ENCODE measurements around the gene WDR26.
"Not testable (repeated sequence)": the region's sequence is repeated elsewhere in the genome, so short reads cannot be mapped to it uniquely, and the experiment has no call there.

Gene WDR26

DNA sequence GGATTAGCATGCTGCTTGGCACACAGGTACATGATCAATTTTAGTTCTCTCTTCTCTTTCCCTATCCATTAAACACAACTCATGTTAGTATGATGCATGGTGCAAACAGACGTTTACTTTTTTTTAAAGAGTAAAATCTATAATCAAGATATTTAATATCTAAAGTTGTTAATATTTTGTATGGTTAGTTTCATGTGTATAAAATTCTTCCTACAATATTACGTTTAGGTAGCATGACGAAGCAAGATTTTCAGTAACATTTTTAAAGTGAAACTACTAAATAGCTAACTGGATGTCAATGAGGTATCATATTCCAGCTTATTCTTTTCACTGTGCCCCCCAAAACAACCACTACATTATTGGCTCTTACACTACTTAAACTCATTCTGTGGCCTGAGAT, 41.3 kb downstream of the WDR26 start:
- no peak for DNase-seq (ENCODE audit: low read depth in 3 of 3)

DNA sequence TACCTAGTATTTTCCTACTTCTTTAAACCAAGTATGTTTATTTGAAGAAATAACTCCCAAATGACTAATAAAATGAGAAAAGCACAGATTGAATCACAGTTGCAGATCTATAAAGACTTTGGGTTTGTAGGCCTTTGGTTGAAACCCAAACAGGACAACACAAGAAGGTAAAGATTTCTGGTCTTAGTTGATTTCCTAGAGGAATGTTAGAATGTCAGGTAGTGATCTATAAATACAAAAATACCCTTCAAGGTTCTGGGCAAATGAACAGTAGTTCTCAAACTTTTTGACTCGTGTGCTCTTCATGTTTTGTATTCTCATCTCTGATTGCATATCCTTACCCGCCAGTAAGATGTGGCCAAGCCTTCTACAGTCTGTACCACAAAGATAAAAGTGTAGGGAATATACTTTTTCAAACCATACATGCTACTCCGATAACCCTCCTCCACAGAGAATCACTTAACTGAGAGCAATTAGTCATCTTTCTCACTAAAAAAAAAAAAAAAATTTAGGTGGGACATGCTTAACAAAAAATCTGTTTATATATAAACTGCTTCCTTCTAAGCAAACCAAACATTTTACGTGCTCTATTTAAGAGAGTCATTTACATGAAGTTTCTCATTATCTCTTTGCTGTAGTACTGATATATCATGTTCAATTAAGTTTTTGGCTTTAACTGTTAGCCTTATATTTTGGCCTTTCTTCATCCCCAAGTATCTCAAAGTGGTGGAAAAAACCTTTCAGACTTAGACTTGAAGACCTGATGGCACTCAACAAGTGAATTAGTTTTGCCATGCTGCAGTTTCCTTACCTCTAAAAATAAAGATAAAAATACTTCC, 42.0 kb downstream of the WDR26 start:
- no peak for DNase-seq (ENCODE audit: low read depth in 3 of 3)

DNA sequence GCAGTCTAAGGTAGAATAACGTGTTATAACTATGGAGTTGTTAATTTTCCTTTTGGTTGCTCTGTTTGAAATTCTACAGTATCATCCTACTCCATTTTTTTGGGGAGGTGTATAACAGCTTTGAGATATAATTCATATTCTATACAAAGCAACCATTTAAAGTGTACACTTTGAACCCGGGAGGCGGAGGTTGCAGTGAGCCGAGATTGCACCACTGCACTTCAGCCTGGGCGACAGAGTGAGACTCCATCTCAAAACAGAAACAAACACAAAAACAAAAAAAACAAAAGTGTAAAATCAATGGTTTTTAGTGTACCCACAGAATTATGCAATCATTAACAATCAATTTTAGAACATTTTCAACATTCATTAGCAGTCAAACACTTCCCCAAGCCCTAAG, 44.1 kb downstream of the WDR26 start:
- no peak for DNase-seq (ENCODE audit: low read depth in 3 of 3)

DNA sequence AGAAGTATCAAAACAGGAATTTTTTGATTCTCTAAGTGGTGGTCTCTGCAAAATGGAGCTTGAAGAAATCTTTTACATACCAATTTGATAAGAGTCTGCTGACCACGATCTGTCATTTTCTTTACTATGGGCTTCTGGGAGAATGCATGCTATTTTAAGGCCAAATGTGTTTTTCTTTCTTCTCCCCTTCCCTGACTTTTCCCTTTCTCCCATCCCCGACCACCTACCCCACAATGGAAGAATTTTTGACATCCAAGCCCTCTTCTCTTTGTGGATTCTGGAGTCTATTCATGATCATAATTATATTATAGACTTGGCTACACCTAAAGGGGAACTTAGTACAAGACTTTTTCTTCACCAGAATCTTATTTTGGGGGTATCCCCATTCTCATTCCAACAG, 46.7 kb downstream of the WDR26 start:
- DNase-seq (ENCODE audit: low read depth in 3 of 3), result no peak

DNA sequence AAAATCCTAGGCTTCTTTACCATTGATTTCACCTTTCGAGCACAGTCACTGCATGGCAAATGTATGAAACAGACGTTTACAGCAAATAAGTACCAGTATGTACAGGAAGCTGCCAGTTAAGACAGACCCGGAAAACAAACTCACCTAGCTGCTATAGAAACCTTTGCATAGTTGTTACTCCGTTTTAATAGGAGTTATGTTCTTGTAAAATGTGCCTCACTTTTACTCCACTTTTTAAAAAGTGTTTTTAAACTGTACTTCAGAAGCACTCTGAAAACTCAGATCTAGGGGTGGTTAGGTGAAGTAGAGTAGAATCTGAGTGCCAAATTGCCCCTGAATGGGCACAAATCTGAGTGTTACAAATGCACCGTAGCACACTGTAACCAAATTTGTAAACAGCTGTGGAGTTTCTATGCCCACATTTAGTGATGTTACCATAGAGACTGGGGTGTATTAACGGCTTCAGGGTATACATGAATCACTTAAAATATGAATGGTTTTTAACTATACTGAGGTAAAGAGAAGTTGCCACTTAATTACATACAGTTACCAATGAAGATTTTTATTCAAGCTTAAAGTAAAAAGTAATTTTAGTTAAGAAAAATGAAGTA, 47.2 kb downstream of the WDR26 start:
- no peak for DNase-seq (ENCODE audit: low read depth in 3 of 3)

DNA sequence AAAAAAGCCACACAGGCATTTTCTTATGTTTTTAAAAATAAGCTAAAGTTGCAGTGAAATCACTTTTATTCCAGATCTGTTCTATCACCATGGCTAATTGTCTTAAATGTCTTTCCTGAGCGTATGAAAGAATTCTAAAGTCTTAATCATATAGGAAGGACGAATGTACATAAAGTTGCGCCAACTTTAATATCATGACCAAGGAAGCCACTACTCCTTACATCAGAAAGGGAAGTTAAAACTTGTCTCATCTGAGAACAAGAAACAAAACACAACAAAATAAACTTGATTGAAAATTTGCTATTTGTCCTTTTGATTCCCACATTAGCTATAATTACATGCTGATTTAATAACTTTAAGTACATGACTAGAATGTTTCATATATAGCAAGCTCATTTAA, 51.4 kb downstream of the WDR26 start:
- DNase-seq (ENCODE audit: low read depth in 3 of 3), result no peak

DNA sequence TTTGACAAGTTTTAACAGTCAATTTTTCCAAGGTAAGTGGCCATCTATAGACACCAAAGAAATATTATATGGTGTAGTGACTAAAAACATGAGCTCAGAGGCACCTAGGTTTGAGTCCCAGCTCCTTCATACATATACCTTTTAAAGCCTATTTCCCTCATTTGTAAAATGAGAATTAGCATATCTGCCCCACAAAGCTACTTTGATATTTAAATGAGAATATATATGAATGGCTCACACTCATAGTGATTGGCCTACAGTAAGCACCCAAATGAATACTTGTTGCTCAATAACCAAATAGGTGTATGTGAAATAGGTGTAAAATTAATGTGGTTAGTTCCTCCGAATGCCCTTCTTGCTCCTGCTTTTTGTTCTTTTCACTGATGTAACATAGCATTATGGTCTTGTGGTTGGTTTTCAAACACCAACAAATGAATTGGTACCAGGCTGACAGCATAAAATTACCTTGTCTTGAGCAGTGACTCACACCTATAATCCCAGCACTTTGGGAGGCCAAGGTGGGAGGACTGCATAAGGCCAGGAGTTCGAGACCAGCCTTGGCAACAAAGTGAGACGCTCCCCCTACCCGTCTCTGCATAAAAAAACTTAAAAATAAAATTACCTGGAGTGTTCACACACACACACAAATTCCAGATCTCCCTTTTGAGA, 52.6 kb downstream of the WDR26 start:
- no peak for DNase-seq (ENCODE audit: low read depth in 3 of 3)

DNA sequence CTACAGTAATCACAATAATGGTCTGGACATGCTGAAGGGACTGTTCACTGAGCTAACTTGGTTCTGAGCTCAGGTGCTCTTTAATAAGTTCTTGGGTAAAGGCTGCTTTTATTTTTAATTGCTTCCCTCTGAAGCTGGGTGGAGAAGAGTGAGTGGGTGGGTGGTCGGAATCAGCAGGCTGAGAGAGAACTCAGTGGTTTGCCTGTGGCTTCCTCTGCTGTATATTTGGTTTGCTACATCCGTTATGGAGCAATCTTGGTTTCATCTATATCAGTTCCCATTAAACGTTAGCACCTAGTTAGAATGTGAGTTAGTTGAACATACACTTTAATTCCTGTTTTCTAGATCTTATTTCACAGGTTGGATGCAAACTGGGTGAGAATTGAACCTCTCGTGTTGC, 54.6 kb downstream of the WDR26 start:
- peak in 2 of 3 experiments; percentile 24 to 55 for DNase-seq (ENCODE audit: low read depth in 3 of 3)

DNA sequence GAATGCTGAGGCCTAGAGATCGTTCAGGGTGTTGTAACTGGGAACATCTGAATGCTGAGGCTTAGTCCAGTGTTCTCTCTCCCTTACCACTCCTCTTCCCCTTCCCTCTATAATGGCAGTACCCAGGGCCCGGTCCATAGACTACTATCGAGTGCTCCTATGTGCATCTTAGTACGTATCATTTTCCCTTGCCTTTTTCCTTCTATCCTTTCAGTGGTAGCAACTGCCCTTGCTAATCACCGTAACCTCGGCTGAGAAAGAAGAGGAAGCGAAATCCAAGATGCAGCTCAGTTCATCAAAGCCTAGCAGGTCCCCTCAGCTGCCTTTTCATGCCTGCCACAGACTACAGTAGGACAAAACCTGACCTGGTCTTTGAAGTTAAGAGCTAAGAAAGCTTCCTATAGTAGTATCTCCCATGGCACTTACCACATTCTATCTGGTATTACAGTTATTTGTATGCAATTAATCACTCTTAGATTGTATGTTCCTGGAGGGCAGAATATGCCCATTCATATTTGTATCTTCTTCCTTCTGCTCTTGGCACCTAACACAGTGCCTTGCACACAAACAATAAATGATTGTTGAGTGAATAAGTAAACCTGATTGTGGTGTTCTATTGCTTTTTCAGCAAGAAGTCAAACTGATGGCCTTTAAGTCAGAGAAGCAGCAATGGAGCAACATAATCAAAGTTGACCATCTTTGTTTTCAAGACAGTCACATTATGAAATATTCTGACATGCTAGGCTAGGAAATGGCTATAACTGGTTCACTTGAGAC, 55.6 kb downstream of the WDR26 start:
- no peak for DNase-seq (ENCODE audit: low read depth in 3 of 3)

DNA sequence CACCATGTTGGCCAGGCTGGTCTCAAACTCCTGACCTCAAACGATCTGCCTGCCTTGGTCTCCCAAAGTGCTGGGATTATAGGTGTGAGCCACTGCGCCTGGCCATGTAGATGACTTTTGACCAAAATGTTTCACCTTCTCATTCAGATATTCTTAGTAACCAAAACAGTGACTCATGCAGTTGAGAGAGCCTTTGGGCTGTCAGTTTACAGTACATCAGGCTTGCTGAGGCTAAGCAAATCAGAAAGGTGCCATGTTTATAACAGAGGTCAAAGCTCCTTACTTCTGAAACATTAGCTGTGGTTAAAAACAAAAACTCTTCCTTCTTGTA, 57.0 kb downstream of the WDR26 start:
- peak in 1 of 3 experiments; percentile 32 for DNase-seq (ENCODE audit: low read depth in 3 of 3)

DNA sequence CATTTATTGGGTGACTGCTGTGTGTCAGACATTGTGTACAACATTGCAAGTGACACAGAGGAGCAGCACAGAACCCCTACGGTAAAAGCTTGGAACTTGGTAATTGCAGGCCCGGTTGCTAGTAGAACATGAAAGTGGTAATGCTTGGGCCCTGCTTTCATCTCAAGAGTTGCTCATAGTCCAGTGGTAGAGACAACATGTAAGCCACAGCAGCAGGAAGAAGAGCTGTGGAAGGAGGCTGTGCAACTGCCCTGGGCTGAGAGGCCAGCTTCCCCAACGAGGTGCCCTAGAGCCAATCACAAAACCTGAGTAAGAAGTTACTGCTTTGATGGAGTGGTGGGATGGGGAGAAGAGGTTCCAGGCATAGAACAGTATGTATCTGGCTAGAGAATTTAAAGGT, 59.5 kb downstream of the WDR26 start:
- DNase-seq (ENCODE audit: low read depth in 3 of 3), result no peak

DNA sequence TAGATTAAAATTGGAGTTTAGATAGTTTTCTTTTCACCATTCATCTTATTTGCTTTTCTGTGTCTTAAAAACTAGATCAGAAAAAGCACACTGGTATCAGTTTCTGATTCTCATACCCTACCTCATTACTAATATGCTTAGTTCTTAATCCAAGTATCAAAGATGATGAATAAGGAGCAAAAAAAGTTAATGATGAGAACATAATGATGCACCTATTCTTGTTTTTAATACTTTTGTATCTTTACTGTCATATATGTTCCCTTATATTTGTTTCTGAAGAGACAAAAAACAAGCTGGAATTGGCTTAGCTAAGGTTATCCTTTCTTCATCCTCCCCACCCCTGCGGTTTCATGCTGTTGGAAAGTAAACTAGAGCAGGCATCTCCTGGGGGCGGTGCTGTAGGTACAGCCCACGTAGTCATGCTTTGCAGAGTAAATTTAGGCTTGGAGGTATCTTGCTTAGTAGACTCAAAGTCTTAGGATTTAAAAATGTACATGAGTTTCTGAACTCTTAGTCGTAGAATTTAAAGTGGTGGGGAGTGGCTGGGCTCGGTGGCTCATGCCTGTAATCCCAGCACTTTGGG, 61.5 kb downstream of the WDR26 start:
- no peak for DNase-seq (ENCODE audit: low read depth in 3 of 3)

DNA sequence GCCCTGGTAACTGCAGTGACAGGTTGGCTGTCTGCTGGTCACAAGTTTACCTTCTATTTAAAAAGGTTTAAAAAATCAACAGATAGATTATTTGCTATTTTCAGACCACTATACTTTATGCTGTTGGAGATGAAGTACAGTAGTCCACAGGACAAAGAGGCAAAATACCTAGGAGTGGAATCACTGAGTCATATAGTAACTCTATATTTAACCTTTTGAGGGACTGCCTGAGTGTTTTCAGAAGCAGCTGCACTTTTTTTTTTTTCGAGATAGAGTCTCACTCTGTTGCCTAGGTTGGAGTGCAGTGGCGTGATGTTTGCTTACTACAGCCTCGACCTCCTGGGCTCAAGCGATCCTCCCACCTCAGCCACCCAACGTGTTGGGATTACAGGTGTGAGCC, 66.2 kb downstream of the WDR26 start:
- DNase-seq (ENCODE audit: low read depth in 3 of 3), result no peak

DNA sequence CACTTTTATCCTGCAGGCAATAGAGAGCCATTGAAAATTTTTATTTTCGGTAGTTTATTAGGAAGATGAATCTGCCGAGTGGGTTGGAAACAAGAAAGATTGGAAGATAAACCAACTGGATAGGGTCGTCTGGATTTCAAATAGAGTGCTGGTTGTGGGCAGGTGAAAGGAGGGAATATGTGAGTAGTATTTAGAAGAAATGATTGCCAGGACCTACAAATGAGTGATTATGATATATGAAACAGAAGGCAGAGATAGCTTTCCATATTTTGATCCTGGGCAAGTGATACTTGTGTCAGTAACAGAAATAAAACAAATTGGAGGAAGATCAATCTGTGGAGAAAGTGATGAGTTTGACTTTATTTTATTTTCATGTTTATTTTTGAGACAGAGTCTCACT, 75.4 kb downstream of the WDR26 start:
- no peak for DNase-seq (ENCODE audit: low read depth in 3 of 3)

DNA sequence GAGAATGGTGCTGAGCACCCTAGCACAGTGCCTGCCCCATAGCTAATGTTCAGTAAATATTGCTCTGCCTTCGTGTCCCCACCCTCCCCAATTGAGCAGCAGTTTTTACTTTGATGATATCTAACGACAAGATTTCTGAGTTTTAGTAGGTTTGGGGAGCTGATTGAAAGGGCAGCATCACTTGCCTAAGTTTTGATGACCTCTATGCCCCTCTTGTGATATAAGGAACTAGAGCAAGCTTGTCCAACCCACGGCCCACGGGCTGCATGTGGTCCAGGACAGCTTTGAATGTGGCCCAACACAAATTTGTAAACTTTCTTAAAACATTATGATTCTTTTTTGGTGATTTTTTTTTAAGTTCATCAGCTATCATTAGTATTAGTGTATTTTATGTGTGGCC, 76.4 kb downstream of the WDR26 start:
- DNase-seq (ENCODE audit: low read depth in 3 of 3), result no peak

DNA sequence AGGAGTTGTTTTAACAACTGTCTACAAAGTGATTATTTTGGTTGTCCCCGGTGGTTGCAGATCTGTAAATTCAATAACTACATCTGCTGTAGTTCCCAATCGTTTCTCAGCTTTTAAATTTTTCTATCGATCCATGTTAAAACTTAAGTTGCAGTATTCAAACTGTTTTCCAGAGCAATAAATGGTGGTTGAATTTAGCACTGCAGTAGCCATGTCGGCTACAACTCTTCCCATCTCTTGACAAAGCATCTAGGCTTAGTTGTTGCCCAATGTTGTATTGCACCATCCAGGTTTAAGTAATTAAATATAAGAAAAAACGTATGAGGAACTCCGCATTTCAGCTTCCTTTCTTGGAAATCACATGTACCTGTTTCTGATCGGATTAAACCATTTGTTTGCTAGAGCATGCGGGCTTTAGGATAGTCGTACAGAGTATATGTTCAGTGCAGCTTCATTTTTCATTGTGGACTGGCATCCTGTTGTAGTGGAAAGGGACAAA, 76.9 kb downstream of the WDR26 start:
- DNase-seq (ENCODE audit: low read depth in 3 of 3), result no peak

DNA sequence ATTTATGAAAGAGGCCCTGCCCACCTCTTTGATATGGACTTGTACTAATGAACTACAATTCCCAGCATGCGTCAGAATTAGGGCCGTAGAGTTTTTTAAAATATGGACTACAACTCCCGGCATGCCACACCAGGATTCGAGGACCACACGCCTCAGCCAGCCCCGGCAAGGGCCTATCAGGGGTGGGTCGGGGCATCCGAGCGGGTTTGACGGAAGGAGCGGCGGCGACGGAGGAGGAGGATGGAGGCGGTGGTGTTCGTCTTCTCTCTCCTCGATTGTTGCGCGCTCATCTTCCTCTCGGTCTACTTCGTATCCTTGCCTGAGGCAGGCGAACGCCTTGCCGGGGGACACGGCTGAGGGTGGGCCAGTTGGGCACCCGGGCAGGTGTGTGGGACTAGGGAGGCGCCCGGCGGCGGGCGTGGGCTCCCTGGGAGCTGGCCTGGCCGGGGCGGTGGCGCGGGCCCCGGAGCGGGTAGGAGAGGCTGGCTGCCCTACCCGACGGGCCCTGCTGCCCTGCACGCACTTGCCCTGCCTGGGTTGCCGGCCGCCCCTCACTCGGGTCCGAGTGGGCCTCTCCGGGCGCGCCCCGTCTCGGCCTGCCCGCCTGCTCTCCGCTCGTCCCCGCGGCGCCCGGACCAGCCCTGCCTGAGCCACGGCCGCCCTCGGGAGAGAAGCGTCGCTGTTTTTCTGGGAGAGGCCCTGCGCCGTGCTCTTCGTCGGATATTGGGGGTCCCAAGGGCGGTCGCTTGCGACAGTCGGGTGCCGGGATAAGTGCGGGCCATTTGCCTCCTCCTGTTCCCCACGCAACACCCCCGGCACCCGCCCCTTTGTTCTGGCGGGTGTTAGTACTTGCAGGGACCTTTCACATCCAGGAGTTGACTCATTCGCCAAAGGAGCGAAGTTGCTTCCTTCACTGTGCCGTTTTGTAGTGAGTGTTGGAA, 77.6 kb downstream of the WDR26 start, which contains the start of gene CNIH4:
TSS of gene CNIH4 (plus strand) at position 195 of the 941 bp plus-strand sequence. CDS start at position 241, 46 bp downstream.
- peak; percentile 78 to 89 (median 81) for DNase-seq (ENCODE audit: low read depth in 3 of 3)

DNA sequence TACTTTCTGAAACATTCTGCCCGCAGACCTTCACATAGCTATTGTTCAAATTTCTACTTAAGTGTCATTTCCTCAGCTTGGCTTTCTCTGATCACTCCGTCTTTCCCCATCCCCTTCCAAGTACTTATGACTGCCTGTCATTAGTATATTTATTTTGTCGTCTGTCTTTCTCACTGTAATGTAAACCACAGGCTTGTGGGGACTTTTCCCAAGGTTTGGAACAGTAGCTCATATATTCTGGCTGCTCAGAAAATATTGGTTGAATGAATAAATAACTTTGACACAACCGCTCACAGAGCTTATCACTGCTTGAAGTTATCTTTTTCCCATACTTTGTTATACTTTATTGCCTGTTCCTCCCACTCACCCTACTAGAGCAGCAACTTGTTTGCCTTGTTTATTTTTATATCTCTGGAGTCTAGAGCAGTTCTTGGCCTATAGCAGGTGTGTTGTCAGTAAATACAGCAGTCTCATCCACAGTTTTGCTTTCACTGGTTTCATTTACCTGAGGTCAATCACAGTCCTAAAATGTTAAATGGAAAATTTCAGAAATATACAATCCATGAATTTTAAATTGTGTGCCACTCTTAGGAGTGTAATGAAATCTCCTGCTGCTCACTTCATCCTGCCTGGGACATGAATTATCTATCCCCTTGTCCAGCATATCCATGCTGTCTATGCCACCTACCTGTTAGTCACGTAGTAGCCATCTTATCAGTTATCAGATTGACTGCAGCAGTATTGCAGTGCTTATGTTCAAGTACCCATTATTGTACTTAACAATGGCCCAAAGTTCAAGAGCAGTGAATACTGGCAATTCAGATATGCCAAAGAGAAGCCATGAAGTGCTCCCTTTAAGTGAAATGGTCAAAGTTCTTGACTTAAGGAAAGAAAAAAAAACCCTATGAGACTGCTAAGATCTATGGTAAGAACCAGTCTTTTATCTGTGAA, 80.3 kb downstream of the WDR26 start:
- DNase-seq (ENCODE audit: low read depth in 3 of 3), result no peak

DNA sequence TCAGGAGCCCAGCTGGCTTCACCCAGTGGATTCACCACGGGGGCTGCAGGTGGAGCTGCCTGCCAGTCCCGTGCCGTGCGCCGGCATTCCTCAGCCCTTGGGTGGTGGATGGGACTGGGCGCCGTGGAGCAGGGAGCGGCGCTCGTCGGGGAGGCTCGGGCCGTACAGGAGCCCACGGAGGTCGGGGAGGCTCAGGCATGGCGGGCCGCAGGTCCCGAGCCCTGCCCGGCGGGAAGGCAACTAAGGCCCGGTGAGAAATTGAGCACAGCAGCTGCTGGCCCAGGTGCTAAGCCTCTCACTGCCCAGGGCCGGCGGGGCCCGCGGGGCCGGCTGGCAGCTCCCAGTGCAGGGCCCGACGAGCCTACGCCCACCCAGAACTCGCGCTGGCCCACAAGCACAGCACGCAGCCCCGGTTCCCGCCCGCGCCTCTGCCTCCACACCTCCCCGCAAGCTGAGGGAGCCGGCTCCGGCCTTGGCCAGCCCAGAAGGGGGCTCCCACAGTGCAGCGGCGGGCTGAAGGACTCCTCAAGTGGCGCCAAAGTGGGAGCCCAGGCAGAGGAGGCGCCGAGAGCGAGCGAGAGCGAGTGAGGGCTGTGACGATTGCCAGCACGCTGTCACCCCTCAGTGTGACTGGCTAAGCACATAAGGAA, 82.0 kb downstream of the WDR26 start:
- not testable (repeated sequence) for DNase-seq (ENCODE audit: low read depth in 3 of 3)

Measured in stimulated activated CD4-positive, alpha-beta T cell treated with anti-CD3 and anti-CD28 coated beads, TNF-alpha, amount 100 ng/mL, for 24 hours (primary cell).